Hematopoietic multipotent progenitor cell treated with erythropoietin and hydrocortisone succinate and interleukin-3 and kit ligand, for 4 days (in vitro differentiated cells): ENCODE results near the gene CDK8.

Source experiments
- DNase-seq: peaks from one replicate; pipeline ENCODE4 v3.0.0-alpha.2; 2015

The CDK8 gene

GRCh38 chr13:26400545-26400944 lies 146.6 kb downstream of the CDK8 start:
- DNase-seq: no peak

DNA sequence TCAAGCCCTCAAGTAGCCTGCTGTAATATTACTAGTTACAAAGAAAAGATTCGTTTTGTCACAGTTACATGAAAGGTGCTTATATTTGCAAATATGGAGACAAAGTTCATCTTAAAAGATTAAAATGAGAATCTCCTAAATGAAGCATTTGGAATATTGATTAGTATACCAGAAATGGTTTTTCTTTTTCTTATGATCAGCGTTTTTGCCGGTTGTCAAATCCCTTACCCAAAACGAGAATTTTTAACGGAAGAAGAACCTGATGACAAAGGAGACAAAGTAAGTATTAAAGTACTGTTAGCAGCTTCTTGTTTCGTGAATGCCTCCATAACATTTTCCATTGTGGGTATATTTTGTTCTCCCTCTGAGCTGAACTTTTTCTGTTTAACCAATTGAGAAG lies 147.1 kb downstream of the CDK8 start:
- DNase-seq: no peak

DNA sequence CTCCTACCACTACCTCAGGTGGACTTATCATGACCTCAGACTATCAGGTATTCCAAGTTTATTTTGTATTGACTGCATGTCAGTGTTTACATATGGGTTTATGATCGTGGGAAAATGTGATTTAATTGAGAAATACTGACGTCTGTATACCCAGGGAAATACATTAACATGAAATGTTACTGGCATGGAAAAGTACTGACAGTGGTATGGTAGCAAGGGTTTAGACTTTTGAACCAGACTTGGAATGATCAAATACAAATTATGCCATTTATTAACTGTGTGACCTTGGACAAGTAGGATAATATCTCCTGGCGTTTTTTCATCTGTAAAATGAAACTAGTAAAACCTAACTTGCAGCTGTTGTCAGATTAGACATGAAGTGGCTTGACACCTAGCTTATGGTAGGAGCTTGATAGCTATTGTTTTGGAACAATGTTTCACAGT lies 147.7 kb downstream of the CDK8 start:
- DNase-seq: no peak

DNA sequence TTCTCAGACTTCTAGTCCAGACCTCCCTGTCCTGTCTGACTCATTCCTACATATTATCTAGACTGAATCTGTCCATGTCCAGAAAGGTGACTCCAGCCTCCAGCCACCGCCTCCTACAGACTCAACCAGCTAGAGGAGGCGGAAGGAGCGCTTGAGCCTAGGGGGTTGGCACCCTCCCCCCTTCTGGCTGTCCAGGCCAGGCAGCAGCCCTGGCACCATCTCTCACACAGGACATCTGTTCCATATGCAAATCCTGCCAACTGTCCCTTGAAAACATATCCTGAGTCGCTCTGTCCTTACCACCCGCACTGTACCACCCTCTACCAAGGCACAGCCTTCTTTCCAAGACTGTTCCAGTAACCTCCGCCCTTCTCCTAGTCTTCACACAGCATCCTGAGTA lies 152.9 kb downstream of the CDK8 start:
- DNase-seq: no peak

GRCh38 chr13:26411206-26411605 lies 157.3 kb downstream of the CDK8 start:
- DNase-seq: peak; percentile 18

- DNase-seq: no peak
These were observed 158.3 kb downstream of the CDK8 start for GRCh38 chr13:26412263-26412662.

DNA sequence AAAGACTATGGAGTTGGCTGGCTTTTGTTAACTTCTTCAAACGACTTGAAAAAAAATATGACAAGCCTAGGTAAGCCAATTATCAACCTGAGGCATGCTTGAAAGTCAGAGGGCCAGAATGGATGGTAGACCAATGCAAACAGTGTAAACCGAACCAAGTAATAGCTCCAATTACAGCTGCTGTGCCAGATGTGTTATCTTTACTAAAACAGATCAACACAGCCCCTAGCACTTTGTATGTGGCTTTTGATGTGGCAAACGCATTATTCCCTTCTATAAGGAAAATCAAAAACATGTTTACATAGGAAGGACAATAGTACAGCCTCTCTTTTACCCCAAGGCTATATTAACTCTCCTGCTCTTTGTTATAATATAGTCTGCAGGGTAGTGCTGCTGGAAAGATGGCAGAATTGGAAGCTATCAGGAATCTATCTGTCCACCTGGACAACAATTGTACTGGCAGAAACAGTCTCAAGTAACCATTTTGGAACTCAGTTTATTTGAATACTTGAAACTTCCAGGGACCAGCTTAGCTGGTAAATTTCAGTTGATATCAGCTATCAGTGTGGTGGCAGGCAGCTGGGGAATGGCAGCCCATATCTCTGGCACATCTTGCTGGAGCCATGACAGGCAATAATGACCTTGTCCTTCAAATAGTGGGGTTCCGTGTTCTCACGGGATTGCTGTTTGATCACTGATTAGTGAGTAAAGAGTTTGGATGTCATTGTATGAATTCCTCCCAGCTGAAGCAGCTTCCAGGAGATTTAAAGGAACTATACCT lies 159.2 kb downstream of the CDK8 start:
- peak; percentile 48 for DNase-seq

DNA sequence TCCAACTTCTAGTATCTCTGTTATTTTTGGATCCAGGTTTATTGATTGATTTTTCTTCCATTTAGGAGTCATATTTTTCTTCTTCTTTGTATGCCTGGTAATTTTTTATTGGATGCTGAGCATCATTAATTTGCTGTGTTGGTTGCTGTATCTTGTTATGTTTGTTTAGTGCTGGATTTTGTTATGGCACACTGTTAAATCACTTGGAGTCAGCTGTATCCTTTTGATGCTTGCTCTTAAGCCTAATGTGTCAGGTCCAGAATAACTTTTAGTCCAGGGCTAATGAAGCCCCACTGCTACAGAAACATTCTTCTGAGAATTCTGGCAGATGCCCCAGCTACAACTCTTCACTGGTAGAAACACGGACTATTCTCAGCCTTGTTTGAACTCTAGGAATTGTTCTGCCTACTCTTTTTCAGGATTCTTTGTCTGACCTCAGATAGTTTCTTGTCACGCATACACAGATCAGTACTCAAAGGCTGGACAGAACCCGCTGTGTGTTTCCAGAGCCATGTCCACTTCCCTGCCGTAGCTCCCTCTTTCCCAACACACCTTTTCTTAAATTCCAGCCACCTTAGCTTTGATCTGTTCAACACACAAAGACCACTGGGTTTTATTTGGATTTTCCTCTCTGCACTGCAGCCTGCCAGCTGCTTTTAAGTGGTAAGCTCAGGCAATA lies 166.5 kb downstream of the CDK8 start:
- DNase-seq: no peak

DNA sequence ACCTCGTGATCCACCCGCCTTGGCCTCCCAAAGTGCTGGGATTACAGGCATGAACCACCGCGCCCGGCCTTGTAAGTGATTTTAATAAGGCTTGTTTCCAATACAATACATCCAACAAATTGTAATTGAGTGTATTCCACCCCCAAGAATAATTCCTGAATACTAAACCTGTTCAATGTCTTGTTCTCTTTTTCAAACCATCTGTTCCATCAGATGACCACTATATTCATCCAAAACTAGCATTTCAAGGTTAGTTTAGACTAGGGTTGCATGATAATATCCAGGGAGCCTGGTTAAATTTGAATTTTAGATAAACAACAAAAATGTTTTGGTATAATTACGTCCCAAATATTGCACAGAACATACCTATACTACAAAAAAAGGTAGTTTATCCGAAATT lies 168.1 kb downstream of the CDK8 start:
- DNase-seq: no peak

DNA sequence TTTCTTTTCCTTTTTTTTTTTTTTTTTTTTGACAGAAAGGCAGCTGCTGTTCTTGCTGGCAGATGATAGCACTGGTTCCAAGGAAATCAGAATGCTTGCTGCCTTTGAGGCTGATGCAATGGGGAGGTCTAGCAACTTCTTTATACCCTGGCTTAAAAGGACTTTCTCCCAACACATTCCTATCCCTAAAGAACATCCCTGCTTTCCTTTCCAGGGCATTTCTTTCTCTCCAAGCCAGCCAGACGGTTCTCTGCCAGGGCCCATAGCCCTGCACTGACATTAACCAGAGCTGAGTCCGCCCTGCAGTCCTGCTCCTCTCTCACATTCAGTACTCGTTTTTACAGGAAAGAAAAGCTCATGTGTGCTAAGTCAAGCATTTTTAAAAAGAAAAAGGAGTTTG lies 169.7 kb downstream of the CDK8 start:
- no peak for DNase-seq

GRCh38 chr13:26424181-26424580 lies 170.3 kb downstream of the CDK8 start:
- DNase-seq: no peak

- no peak for DNase-seq
These were observed 171.8 kb downstream of the CDK8 start for GRCh38 chr13:26425443-26426358.

DNA sequence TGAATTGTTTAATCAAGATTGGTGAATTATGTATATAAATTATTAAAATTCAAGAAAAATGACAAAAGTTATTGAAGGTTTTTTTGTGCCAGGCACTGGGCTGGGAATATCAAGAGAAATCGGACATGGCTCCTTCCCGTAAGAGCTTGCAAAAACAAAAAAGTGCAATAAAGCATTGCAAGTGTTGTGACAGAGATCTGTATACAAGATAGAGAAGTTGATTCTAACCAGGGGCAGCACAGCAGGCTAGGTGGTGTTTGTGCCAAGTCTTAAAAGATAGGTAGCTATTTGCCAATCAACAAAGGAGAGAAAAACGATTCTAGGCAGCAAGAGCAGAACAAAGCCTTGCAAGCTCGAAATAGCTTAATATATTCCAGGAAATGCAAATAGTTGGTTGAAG lies 179.8 kb downstream of the CDK8 start:
- DNase-seq: no peak

DNA sequence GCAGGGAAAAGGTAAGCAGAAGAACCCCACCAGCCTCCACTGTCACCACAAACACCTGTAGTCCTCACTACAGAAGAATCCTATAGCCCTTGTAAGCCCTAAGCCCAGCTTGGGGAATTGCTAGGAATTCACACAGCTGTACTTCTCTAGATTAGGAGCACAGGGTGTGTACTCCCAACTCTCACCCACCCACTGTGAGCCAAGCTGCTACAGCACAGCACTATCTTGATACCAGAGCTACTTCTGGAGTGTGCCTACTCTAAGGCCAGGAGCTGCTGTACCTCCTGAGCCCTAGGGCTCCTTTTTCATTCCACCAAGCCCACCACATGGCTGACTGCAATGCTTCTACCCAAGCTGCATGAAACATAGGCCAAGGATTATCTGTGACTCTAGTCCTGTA lies 181.2 kb downstream of the CDK8 start:
- no peak for DNase-seq

DNA sequence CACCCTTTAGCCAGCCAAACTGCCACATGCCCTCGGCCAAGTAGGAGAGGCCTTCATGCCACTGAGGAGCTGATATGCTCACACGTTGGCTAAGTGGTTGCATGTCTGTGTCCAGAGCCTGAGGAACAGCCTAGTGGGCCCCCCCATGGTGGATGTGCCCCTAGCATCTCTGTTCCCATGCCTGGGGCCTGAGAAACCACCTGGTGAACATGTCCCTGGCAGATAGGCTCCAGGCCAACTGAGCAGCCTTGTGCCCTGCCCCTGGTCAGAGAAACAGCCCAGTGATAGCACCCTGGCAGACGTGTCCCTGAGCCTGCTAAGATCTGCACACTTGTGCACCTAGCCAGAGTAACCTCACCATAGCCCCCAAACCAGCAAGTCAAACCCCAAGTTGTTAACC lies 181.7 kb downstream of the CDK8 start:
- DNase-seq: no peak

DNA sequence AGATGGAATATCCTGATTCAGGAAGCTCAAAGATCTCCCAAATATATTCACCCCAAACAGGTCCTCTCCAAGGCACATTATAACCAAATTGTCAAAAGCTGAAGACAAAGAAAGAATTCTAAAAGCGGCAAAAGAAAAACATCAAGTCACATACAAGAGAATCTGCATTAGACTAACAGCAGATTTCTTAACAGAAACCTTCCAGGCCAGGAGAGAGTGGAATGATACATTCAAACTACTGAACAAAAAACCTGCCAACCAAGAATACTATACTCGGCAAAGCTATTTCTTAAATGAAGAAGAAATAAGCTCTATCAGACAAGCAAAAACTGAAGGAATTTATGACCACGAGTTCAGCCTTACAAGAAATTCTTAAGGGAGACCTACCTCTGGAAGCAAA lies 183.0 kb downstream of the CDK8 start:
- no peak for DNase-seq

- DNase-seq: no peak
These were observed 186.2 kb downstream of the CDK8 start for GRCh38 chr13:26440111-26440510.

GRCh38 chr13:26441476-26441875 lies 187.5 kb downstream of the CDK8 start:
- DNase-seq: no peak

GRCh38 chr13:26442541-26442940 lies 188.6 kb downstream of the CDK8 start:
- no peak for DNase-seq

DNA sequence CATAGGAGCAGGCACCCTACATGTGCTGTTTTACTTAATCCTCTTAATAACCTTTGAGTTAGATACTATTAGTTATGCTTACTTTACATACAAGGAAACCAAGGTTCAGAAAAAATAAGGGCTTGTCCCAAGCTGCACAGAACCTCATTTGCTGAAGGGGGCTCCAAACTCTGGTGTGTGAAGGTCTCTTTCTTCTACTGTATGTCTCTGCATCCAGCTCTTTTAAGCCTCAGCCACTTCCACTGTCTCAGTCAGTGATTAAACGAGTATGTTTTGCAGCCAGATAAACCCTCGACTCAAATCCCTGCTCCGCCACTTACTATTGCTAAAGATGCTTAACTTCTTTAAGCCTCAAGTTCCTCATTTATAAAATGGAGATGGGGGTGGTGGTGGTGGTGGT lies 191.2 kb downstream of the CDK8 start:
- no peak for DNase-seq

GRCh38 chr13:26446751-26447150 lies 192.8 kb downstream of the CDK8 start:
- DNase-seq: no peak

- DNase-seq: no peak
These were observed 194.1 kb downstream of the CDK8 start for GRCh38 chr13:26448032-26448431.

- no peak for DNase-seq
These were observed 195.3 kb downstream of the CDK8 start for GRCh38 chr13:26449063-26449848.
